Mesendoderm (in vitro differentiated cells): ENCODE measurements around the gene NEK6.

Source experiments
- DNase-seq: peaks from one replicate; pipeline ENCODE4 v3.0.0; 2013
- H2AK5ac ChIP-seq: 2 replicates; pipeline ENCODE4 v1.6.1; 2013; ENCODE audit warnings: low read length, inconsistent platforms
- H2BK120ac ChIP-seq: 2 replicates; pipeline ENCODE4 v1.6.1; 2013; ENCODE audit warnings: low read depth, mild to moderate bottlenecking, low read length, moderate library complexity, mixed read lengths
- H2BK15ac ChIP-seq: replicated peaks from 2 replicates; pipeline ENCODE4 v1.6.1; 2013; ENCODE audit warnings: low read depth, mild to moderate bottlenecking, moderate library complexity
- H2BK5ac ChIP-seq: 2 replicates; pipeline ENCODE4 v1.6.1; 2013; ENCODE audit warnings: low read length, inconsistent platforms
- H3K18ac ChIP-seq: 2 replicates; pipeline ENCODE4 v1.6.1; 2013; ENCODE audit warnings: mild to moderate bottlenecking, low read length, mixed read lengths
- H3K23ac ChIP-seq: one replicate; pipeline ENCODE4 v1.6.1; 2013; ENCODE audit warnings: low read length
- H3K27ac ChIP-seq: 2 replicates; pipeline ENCODE4 v1.5.1; 2013; ENCODE audit warnings: low read depth, mild to moderate bottlenecking, inconsistent platforms, low read length, moderate library complexity
- H3K27me3 ChIP-seq: 2 replicates; pipeline ENCODE4 v1.6.1; 2013; ENCODE audit warnings: low read length, control low read depth, mild to moderate bottlenecking, inconsistent platforms; ENCODE audit not compliant: insufficient read depth, poor library complexity
- H3K36me3 ChIP-seq: 2 replicates; pipeline ENCODE4 v1.6.1; 2013; ENCODE audit warnings: low read length, inconsistent platforms; ENCODE audit not compliant: control insufficient read depth, insufficient read depth
- H3K4ac ChIP-seq: one replicate; pipeline ENCODE4 v1.6.1; 2013; ENCODE audit warnings: low read depth, mild to moderate bottlenecking, low read length, moderate library complexity
- H3K4me1 ChIP-seq: 2 replicates; pipeline ENCODE4 v1.6.1; 2013; ENCODE audit warnings: low read depth, low read length, inconsistent platforms; ENCODE audit not compliant: control insufficient read depth
- H3K4me2 ChIP-seq: 2 replicates; pipeline ENCODE4 v1.6.1; 2013; ENCODE audit warnings: low read length
- H3K4me3 ChIP-seq: 2 replicates; pipeline ENCODE4 v1.5.1; 2013; ENCODE audit warnings: mild to moderate bottlenecking, low read length
- H3K56ac ChIP-seq: one replicate; pipeline ENCODE4 v1.6.1; 2013; ENCODE audit warnings: low read length
- H3K79me1 ChIP-seq: 2 replicates; pipeline ENCODE4 v1.6.1; 2013; ENCODE audit warnings: low read length, inconsistent platforms
- H3K79me2 ChIP-seq: 2 replicates; pipeline ENCODE4 v1.6.1; 2013; ENCODE audit warnings: mild to moderate bottlenecking, low read length; ENCODE audit not compliant: control insufficient read depth, insufficient read depth
- H3K9ac ChIP-seq: 2 replicates; pipeline ENCODE4 v1.6.1; 2013; ENCODE audit warnings: low read length, inconsistent platforms
- H4K5ac ChIP-seq: one replicate; pipeline ENCODE4 v1.6.1; 2013; ENCODE audit warnings: low read length
- H4K8ac ChIP-seq: one replicate; pipeline ENCODE4 v1.6.1; 2013; ENCODE audit warnings: low read depth, mild to moderate bottlenecking, control low read depth, low read length, moderate library complexity
- WGBS: extraction: QIAGEN DNeasy Blood & Tissue Kit; methylation state at CpG from one replicate; pipeline ENCODE4 v1.1.7; 2013; ENCODE audit warnings: low lambda C conversion rate, missing lambda C conversion rate; ENCODE audit not compliant: insufficient coverage; ENCODE audit errors: extremely low coverage; 5-methylcytosine and 5-hydroxymethylcytosine counted together

The NEK6 gene

DNA sequence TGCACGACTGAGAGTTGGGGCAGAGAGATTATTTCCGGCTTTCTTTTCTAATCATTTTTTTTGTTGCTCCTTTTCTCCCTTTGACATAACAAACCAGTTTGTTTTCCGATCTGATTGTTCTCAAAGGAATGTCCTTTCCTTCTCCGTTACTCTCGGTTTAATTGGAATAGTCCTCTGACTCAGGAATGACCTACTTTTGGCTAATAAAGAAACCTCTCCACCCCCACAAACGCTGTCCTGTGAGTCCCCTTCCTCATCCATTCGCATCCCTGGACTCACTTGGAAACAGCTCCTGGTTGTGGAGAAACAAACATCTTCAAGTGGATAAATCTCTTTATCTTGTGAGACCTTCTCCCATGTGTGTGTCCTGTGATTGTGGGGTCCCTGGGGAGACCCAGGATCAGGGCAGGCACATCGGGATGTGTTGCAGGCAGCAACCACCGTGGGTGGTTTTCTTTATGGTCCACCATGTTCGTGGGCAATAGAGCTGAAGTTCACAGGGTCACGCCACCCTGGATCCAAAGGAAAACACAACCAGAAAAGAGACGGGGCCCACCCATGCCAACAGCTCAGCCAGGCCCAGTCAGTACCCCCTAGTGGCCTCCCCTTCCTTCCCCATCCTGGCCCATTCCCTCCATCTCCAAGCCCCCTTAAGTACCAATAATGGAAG, 45.2 kb upstream of the NEK6 start:
- Histone ChIP-seq H2BK5ac (no peak overlapping the region), H3K79me2 (no peaks in the 10 kb centered on the region), H2BK120ac (no peak overlapping the region), H3K79me1 (no peaks in the 10 kb centered on the region), H3K36me3 (no peaks in the 10 kb centered on the region), H3K27ac (no peak overlapping the region), H3K4me3 (no peak overlapping the region), H4K5ac (no peak overlapping the region), H3K18ac (no peak overlapping the region), H3K23ac (no peak overlapping the region), H3K4me1 (no peaks in the 10 kb centered on the region), H3K9ac (no peak overlapping the region), H2AK5ac (no peak overlapping the region), H3K56ac (no peak overlapping the region), H2BK15ac (no peak overlapping the region), H3K4ac (no peak overlapping the region), H3K4me2 (no peak overlapping the region), H3K27me3 (no peaks in the 10 kb centered on the region), H4K8ac (no peak overlapping the region)
- DNase-seq, result no peak
- no CpG with 5 or more reads among the region's 12 CpGs for WGBS

DNA sequence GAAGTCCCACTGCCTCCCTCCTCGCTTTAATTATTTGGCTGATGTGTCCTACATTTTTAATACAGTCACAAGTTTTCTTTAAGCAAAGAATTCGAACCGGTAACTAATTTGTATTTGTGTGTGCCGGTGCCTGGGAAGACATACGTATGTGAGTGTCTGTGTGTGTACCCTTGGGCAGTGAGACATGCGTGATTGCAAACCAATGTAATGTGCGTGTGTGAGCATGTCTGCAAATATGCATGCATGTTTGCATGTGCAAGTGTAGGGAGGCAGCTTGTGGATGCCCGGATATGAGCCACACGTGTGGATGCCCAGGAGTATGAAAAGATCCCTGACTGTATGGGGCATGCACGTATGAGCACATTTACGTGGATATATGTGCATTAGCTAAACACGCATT, 44.4 kb upstream of the NEK6 start:
- Histone ChIP-seq H2BK120ac (no peak overlapping the region), H3K79me2 (no peaks in the 10 kb centered on the region), H3K56ac (no peak overlapping the region), H2BK5ac (no peak overlapping the region), H3K18ac (no peak overlapping the region), H3K4ac (no peak overlapping the region), H4K8ac (no peak overlapping the region), H2BK15ac (no peak overlapping the region), H4K5ac (no peak overlapping the region), H3K27me3 (no peaks in the 10 kb centered on the region), H3K4me1 (no peaks in the 10 kb centered on the region), H2AK5ac (no peak overlapping the region), H3K4me3 (no peak overlapping the region), H3K9ac (no peak overlapping the region), H3K27ac (no peak overlapping the region), H3K4me2 (no peak overlapping the region), H3K23ac (no peak overlapping the region), H3K36me3 (no peaks in the 10 kb centered on the region), H3K79me1 (no peaks in the 10 kb centered on the region)
- DNase-seq, result no peak
- no CpG with 5 or more reads among the region's 12 CpGs for WGBS

DNA sequence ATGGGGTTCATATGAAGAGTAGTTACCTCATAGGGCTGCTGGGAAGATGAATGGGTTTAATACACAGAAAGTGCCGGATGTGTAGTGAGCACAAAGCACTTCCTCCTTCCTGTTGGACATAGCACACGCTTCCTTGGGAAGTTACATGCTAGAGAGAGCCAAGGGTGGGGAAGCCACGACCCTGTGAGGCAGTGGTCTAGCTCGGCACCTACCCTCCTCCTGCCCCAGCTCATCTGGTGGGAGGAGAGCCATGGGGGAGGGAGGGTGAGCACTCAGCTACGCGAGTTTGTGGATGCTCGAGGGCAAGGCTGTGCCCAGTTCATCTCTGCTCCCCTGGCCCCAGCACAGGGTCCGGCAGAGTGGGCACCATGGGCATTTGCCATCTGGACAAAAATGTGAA, 43.6 kb upstream of the NEK6 start:
- no CpG with 5 or more reads among the region's 8 CpGs for WGBS
- Histone ChIP-seq H3K4me1 (no peaks in the 10 kb centered on the region), H3K4me2 (no peak overlapping the region), H3K27me3 (no peaks in the 10 kb centered on the region), H3K23ac (no peak overlapping the region), H2BK120ac (no peak overlapping the region), H4K8ac (no peak overlapping the region), H2BK15ac (no peak overlapping the region), H3K79me2 (no peaks in the 10 kb centered on the region), H3K18ac (no peak overlapping the region), H2AK5ac (no peak overlapping the region), H4K5ac (no peak overlapping the region), H3K79me1 (no peaks in the 10 kb centered on the region), H3K4me3 (no peak overlapping the region), H3K36me3 (no peaks in the 10 kb centered on the region), H3K27ac (no peak overlapping the region), H3K9ac (no peak overlapping the region), H3K56ac (peak overlapping the region; percentile 42), H2BK5ac (no peak overlapping the region), H3K4ac (no peak overlapping the region)
- DNase-seq, result no peak

DNA sequence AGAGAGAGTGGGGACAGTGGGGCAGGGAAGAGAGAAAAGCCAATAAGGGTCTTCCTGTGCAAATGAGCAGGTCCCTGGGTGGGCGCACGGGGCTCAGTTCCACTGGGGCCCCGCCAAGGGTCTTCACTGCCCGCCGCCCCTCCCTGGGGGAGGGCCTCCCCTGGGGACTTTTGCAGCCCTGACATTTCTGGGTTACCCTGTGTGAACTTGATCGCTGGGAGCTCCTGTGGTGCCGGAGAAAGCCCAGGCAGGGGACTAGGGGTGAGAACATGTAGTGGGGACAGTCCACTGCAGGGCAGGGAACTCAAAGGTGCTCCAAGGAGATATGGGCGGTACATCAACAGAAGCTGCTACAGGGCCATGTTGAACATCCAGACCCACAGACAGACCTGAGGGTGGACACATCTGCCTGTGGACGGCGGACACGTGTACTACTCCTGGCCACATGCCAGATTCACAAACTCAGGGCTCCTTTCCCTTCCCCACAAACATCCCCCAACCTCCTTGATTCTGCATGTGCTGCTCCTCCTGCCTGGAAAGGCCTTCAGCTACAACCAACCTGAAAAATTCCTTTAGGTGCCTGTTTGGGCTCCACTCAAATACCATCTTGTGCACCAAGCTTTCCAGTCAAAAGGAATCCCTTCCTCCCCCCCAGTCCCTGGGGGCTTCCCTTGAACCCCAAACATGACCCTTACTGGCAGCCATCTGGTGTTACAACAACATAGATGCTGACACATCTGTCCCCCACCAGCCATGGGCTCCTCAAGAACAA, 43.0 kb upstream of the NEK6 start:
- no peak for DNase-seq
- no peaks in the 10 kb centered on the region for H3K27me3 ChIP-seq
- H3K27ac ChIP-seq, result no peak overlapping the region
- H3K4me2 ChIP-seq, result no peak overlapping the region
- no peak overlapping the region for H3K4me3 ChIP-seq
- H3K9ac ChIP-seq, result no peak overlapping the region
- no peaks in the 10 kb centered on the region for H3K36me3 ChIP-seq
- no peak overlapping the region for H3K23ac ChIP-seq
- H2BK120ac ChIP-seq, result no peak overlapping the region
- H3K4me1 ChIP-seq, result no peaks in the 10 kb centered on the region
- no peak overlapping the region for H4K5ac ChIP-seq
- H3K79me2 ChIP-seq, result no peaks in the 10 kb centered on the region
- H3K79me1 ChIP-seq, result no peaks in the 10 kb centered on the region
- H2BK5ac ChIP-seq, result no peak overlapping the region
- H2BK15ac ChIP-seq, result no peak overlapping the region
- WGBS, result no CpG with 5 or more reads among the region's 11 CpGs
- H3K4ac ChIP-seq, result no peak overlapping the region
- H3K18ac ChIP-seq, result no peak overlapping the region
- H2AK5ac ChIP-seq, result no peak overlapping the region
- H3K56ac ChIP-seq, result no peak overlapping the region
- no peak overlapping the region for H4K8ac ChIP-seq

DNA sequence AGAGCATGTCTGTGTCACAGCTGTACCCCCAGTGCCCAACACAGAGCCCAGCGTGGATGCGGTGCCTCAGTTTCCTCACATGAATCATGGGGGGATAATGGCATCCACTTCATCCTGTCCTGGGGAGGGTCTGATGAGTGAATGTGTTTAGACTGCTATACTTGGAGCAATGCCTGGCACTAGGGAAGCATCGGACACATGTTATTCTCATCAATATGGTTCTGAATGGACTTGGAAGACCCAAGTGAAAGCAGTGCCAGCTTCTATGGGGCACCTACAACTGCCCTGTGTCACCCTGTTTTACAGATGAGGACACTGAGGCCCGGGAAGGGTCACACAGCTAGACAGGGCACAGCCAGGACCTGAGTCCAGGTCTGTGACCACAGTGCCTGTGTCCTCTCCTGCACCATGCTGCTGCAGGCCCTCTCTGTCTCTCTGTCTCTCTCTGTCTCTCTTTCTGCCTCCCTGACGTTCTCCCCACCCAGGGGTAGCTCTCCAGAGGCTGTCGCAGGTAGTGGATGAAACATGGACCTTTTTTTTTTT, 42.3 kb upstream of the NEK6 start:
- Histone ChIP-seq H3K4me2 (no peak overlapping the region), H2BK5ac (no peak overlapping the region), H3K4me3 (no peak overlapping the region), H3K18ac (no peak overlapping the region), H3K23ac (no peak overlapping the region), H3K36me3 (no peaks in the 10 kb centered on the region), H3K56ac (no peak overlapping the region), H4K8ac (no peak overlapping the region), H4K5ac (no peak overlapping the region), H3K27me3 (no peaks in the 10 kb centered on the region), H3K4me1 (no peaks in the 10 kb centered on the region), H2BK120ac (no peak overlapping the region), H3K27ac (no peak overlapping the region), H3K79me2 (no peaks in the 10 kb centered on the region), H3K4ac (no peak overlapping the region), H3K9ac (no peak overlapping the region), H2AK5ac (no peak overlapping the region), H3K79me1 (no peaks in the 10 kb centered on the region), H2BK15ac (no peak overlapping the region)
- WGBS, result no CpG with 5 or more reads among the region's 6 CpGs
- DNase-seq, result no peak
